ENCODE data around the gene TTF2. TPM values are rescaled to one million over a fixed set of nuclear protein-coding genes. Genes with fewer than 3 reads are reported as not detected.
"Not testable (repeated sequence)": the region's sequence is repeated elsewhere in the genome, so short reads cannot be mapped to it uniquely, and the experiment has no call there.

The TTF2 gene
- total and polyA plus RNA-seq, 4 donors = 6.8 to 10.7 (median 8.5) TPM

- 79% methylated on average over 3 of the region's 3 CpGs for WGBS (ENCODE audit: insufficient coverage)
- no peak overlapping the region for H3K27ac ChIP-seq (ENCODE audit: low read depth, low read length)
- no peaks in the 10 kb centered on the region for H3K4me1 ChIP-seq (ENCODE audit: control insufficient read depth, insufficient read depth, low read length)
Measured at GRCh38 chr1:117096951-117097408, 36.9 kb downstream of the TTF2 start.

GRCh38 chr1:117097443-117097842 lies 37.3 kb downstream of the TTF2 start:
- peak in 2 of 6 donors; percentile 42 to 78 for DNase-seq (ENCODE audit: low read depth in 4 of 6, low spot score in 6 of 6)
- Histone ChIP-seq H3K27ac (ENCODE audit: low read depth, low read length) (no peak overlapping the region), H3K4me1 (ENCODE audit: control insufficient read depth, insufficient read depth, low read length) (no peaks in the 10 kb centered on the region), H3K4me3 (ENCODE audit: low read depth, low read length) (no peak overlapping the region), H3K36me3 (ENCODE audit: control insufficient read depth, insufficient read depth, low read length) (no peaks in the 10 kb centered on the region), H3K27me3 (ENCODE audit: control insufficient read depth, insufficient read depth, low read length) (no peaks in the 10 kb centered on the region), H3K9me3 (ENCODE audit: control insufficient read depth, insufficient read depth, low read length) (no peaks in the 10 kb centered on the region)
- 61% methylated on average over 3 of the region's 4 CpGs for WGBS (ENCODE audit: insufficient coverage)

More at GRCh38 chr1:117096951-117097408, 36.9 kb downstream of the TTF2 start:
- Histone ChIP-seq H3K4me3 (ENCODE audit: low read depth, low read length) (no peak overlapping the region), H3K36me3 (ENCODE audit: control insufficient read depth, insufficient read depth, low read length) (no peaks in the 10 kb centered on the region), H3K27me3 (ENCODE audit: control insufficient read depth, insufficient read depth, low read length) (no peaks in the 10 kb centered on the region), H3K9me3 (ENCODE audit: control insufficient read depth, insufficient read depth, low read length) (no peaks in the 10 kb centered on the region)
- peak in 1 of 6 donors; percentile 49 for DNase-seq (ENCODE audit: low read depth in 4 of 6, low spot score in 6 of 6)

DNA sequence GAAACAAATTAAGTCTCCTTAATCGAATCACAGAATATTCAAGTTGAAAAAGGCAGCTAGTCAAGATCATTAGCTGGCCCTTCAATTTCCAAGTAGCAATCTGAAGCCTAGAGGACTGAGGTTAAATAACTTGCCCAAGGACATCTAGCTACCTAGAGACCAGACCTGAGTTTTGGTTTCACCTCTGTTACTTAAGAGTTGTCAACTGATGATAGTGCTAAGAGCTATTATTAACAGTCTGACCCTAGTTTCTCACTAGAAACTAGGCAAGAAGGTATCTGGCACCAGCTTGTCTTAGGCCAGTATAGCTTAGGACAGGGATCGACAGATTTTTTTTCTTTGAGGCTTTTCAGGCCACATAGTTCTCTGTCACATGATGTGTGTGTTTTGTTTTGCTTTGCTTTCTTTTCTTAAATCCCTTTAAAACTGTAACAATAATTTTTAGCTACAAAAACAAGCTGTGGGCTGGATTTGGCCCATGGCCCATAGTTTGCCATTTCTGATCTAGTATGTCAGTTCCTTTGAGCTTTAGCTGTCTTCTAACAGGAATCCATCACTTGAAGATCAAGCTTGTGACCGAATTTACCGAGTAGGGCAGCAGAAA lies 38.3 kb downstream of the TTF2 start:
- WGBS (ENCODE audit: insufficient coverage) = 93% methylated on average over 3 of the region's 4 CpGs
- no peaks in the 10 kb centered on the region for H3K9me3 ChIP-seq (ENCODE audit: control insufficient read depth, insufficient read depth, low read length)
- no peak overlapping the region for H3K27ac ChIP-seq (ENCODE audit: low read depth, low read length)
- H3K27me3 ChIP-seq (ENCODE audit: control insufficient read depth, insufficient read depth, low read length) = no peaks in the 10 kb centered on the region
- H3K36me3 ChIP-seq (ENCODE audit: control insufficient read depth, insufficient read depth, low read length) = no peaks in the 10 kb centered on the region
- H3K4me1 ChIP-seq (ENCODE audit: control insufficient read depth, insufficient read depth, low read length) = no peaks in the 10 kb centered on the region
- H3K4me3 ChIP-seq (ENCODE audit: low read depth, low read length) = no peak overlapping the region
- no peak for DNase-seq (ENCODE audit: low read depth in 4 of 6, low spot score in 6 of 6)

- no peaks in the 10 kb centered on the region for H3K36me3 ChIP-seq (ENCODE audit: control insufficient read depth, insufficient read depth, low read length)
- no peak overlapping the region for H3K27ac ChIP-seq (ENCODE audit: low read depth, low read length)
- no peak for DNase-seq (ENCODE audit: low read depth in 4 of 6, low spot score in 6 of 6)
- no peaks in the 10 kb centered on the region for H3K27me3 ChIP-seq (ENCODE audit: control insufficient read depth, insufficient read depth, low read length)
- no CpG with 5 or more reads among the region's 1 CpG for WGBS (ENCODE audit: insufficient coverage)
- no peak overlapping the region for H3K4me3 ChIP-seq (ENCODE audit: low read depth, low read length)
- H3K4me1 ChIP-seq (ENCODE audit: control insufficient read depth, insufficient read depth, low read length) = no peaks in the 10 kb centered on the region
- no peaks in the 10 kb centered on the region for H3K9me3 ChIP-seq (ENCODE audit: control insufficient read depth, insufficient read depth, low read length)
Measured at GRCh38 chr1:117101334-117101733, 41.2 kb downstream of the TTF2 start.

GRCh38 chr1:117101858-117102257 lies 41.7 kb downstream of the TTF2 start:
- H3K36me3 ChIP-seq (ENCODE audit: control insufficient read depth, insufficient read depth, low read length); DNase-seq (ENCODE audit: low read depth in 4 of 6, low spot score in 6 of 6); H3K4me3 ChIP-seq (ENCODE audit: low read depth, low read length); H3K4me1 ChIP-seq (ENCODE audit: control insufficient read depth, insufficient read depth, low read length); H3K27ac ChIP-seq (ENCODE audit: low read depth, low read length); H3K9me3 ChIP-seq (ENCODE audit: control insufficient read depth, insufficient read depth, low read length); H3K27me3 ChIP-seq (ENCODE audit: control insufficient read depth, insufficient read depth, low read length): not testable (repeated sequence)
- 94% methylated on average over 3 of the region's 3 CpGs for WGBS (ENCODE audit: insufficient coverage)

DNA sequence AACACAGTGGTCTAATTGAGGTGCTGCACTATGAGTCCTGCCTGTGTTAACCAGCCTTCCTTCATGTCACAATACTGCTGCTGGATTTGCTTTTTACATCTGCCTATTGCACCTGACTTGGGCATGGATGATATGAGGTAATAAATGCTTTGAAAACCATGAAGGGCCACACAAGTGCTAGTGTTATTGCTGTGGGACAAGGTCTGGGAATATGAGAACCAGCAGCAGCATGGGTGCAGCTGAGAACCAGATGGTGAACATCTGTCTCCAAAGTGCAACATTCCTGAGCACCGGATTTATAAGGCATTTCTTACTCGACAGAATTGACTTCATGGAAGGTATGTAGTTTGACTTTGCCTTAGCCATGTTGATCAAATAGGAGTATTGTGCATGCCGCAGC lies 44.9 kb downstream of the TTF2 start:
- no peak overlapping the region for H3K4me3 ChIP-seq (ENCODE audit: low read depth, low read length)
- H3K27me3 ChIP-seq (ENCODE audit: control insufficient read depth, insufficient read depth, low read length) = no peaks in the 10 kb centered on the region
- no peaks in the 10 kb centered on the region for H3K36me3 ChIP-seq (ENCODE audit: control insufficient read depth, insufficient read depth, low read length)
- H3K9me3 ChIP-seq (ENCODE audit: control insufficient read depth, insufficient read depth, low read length) = no peaks in the 10 kb centered on the region
- no peak for DNase-seq (ENCODE audit: low read depth in 4 of 6, low spot score in 6 of 6)
- no peak overlapping the region for H3K27ac ChIP-seq (ENCODE audit: low read depth, low read length)
- H3K4me1 ChIP-seq (ENCODE audit: control insufficient read depth, insufficient read depth, low read length) = no peaks in the 10 kb centered on the region
- WGBS (ENCODE audit: insufficient coverage) = 94% methylated on average over 3 of the region's 3 CpGs

GRCh38 chr1:117105722-117106121 lies 45.6 kb downstream of the TTF2 start:
- H3K4me3 ChIP-seq (ENCODE audit: low read depth, low read length) = no peak overlapping the region
- no peaks in the 10 kb centered on the region for H3K4me1 ChIP-seq (ENCODE audit: control insufficient read depth, insufficient read depth, low read length)
- H3K36me3 ChIP-seq (ENCODE audit: control insufficient read depth, insufficient read depth, low read length) = peaks cover 5% of the 10 kb centered on the region

GRCh38 chr1:117106478-117106877 lies 46.4 kb downstream of the TTF2 start:
- no peak overlapping the region for H3K4me3 ChIP-seq (ENCODE audit: low read depth, low read length)
- H3K4me1 ChIP-seq (ENCODE audit: control insufficient read depth, insufficient read depth, low read length) = no peaks in the 10 kb centered on the region
- no peak overlapping the region for H3K27ac ChIP-seq (ENCODE audit: low read depth, low read length)
- peaks cover 5% of the 10 kb centered on the region for H3K36me3 ChIP-seq (ENCODE audit: control insufficient read depth, insufficient read depth, low read length)
- H3K9me3 ChIP-seq (ENCODE audit: control insufficient read depth, insufficient read depth, low read length) = no peaks in the 10 kb centered on the region
- no CpG with 5 or more reads among the region's 2 CpGs for WGBS (ENCODE audit: insufficient coverage)
- no peak for DNase-seq (ENCODE audit: low read depth in 4 of 6, low spot score in 6 of 6)
- H3K27me3 ChIP-seq (ENCODE audit: control insufficient read depth, insufficient read depth, low read length) = no peaks in the 10 kb centered on the region

More at GRCh38 chr1:117105722-117106121, 45.6 kb downstream of the TTF2 start:
- DNase-seq (ENCODE audit: low read depth in 4 of 6, low spot score in 6 of 6) = no peak
- H3K9me3 ChIP-seq (ENCODE audit: control insufficient read depth, insufficient read depth, low read length) = no peaks in the 10 kb centered on the region
- no peak overlapping the region for H3K27ac ChIP-seq (ENCODE audit: low read depth, low read length)
- H3K27me3 ChIP-seq (ENCODE audit: control insufficient read depth, insufficient read depth, low read length) = no peaks in the 10 kb centered on the region

DNA sequence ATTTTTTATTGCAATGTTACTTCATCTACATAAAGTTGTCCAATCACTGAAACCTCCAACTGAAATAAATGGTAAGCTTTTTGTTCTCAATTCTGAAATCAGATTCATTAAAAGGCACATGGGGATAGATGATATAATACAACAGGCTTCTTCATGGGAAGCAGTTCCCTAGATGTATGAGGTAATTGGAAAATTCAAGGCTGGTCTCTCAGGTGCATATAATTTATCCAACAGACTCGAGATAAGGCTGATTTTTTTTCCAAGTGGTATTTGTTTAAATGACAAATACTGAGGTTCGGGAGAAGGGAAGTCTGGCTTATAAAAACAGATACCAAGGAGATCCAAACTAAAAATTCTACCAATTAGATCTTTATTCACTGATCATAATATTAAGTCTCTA lies 47.2 kb downstream of the TTF2 start:
- Histone ChIP-seq H3K9me3 (ENCODE audit: control insufficient read depth, insufficient read depth, low read length) (no peaks in the 10 kb centered on the region), H3K27me3 (ENCODE audit: control insufficient read depth, insufficient read depth, low read length) (no peaks in the 10 kb centered on the region), H3K36me3 (ENCODE audit: control insufficient read depth, insufficient read depth, low read length) (peaks cover 7% of the 10 kb centered on the region), H3K27ac (ENCODE audit: low read depth, low read length) (no peak overlapping the region), H3K4me1 (ENCODE audit: control insufficient read depth, insufficient read depth, low read length) (no peaks in the 10 kb centered on the region), H3K4me3 (ENCODE audit: low read depth, low read length) (no peak overlapping the region)
- WGBS (ENCODE audit: insufficient coverage) = no CpG with 5 or more reads among the region's 2 CpGs
- no peak for DNase-seq (ENCODE audit: low read depth in 4 of 6, low spot score in 6 of 6)

DNA sequence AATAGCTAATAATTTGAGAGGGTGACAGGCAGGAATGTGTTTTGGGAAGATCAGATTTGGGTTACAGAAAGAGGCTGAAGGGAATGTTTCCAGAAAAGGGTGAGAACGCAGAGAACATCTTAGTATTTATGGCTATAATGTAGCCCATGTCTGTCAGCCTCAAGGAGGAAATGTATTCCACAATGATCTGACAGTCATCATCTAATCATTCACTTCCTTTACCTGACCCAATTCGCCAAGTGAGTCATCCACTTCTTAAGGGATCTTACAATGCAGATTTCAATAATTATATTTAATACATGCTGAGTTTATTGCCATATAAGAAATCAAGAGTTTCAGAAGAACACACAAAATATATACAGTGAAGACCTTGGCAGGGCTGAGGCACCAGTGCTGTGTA lies 50.6 kb downstream of the TTF2 start:
- Histone ChIP-seq H3K36me3 (ENCODE audit: control insufficient read depth, insufficient read depth, low read length) (peaks cover 11% of the 10 kb centered on the region), H3K27me3 (ENCODE audit: control insufficient read depth, insufficient read depth, low read length) (no peaks in the 10 kb centered on the region), H3K4me3 (ENCODE audit: low read depth, low read length) (no peak overlapping the region), H3K4me1 (ENCODE audit: control insufficient read depth, insufficient read depth, low read length) (peaks cover 4% of the 10 kb centered on the region), H3K27ac (ENCODE audit: low read depth, low read length) (no peak overlapping the region), H3K9me3 (ENCODE audit: control insufficient read depth, insufficient read depth, low read length) (no peaks in the 10 kb centered on the region)
- no peak for DNase-seq (ENCODE audit: low read depth in 4 of 6, low spot score in 6 of 6)
- no CpG with 5 or more reads among the region's 2 CpGs for WGBS (ENCODE audit: insufficient coverage)
